Renal pelvis (tissue), 12 donors: ENCODE measurements around the gene LAG3. TPM values are rescaled to one million over a fixed set of nuclear protein-coding genes. Genes with fewer than 3 reads are reported as not detected.
A peak's percentile ranks its signal among the peaks of the same experiment; 100 is the strongest.
"Not testable (repeated sequence)": the region's sequence is repeated elsewhere in the genome, so short reads cannot be mapped to it uniquely, and the experiment has no call there.

Experiments used
- DNase-seq: peaks from one replicate; pipeline ENCODE4 v3.0.0-alpha.2; 2013
- long read RNA-seq, 16 experiments: transcript quantifications; one replicate each; lab custom pipeline, GENCODE V29; 2026
- polyA plus RNA-seq, 3 donors: library from polyadenylated mRNA; unstranded; fragments of 120-200 nt; gene quantifications; one replicate each; pipeline ENCODE4 v1.2.1, GENCODE V29; 2013; ENCODE audit not compliant: insufficient read length in 3 of 3

The LAG3 gene
- 1 to 10 TPM; 1.1 to 2.0 (median 1.4) TPM for polyA plus RNA-seq
- long read RNA-seq, donor 1, result 0 reads
- long read RNA-seq, donor 2, result 0 reads
- long read RNA-seq, donor 3, result 0 reads
- long read RNA-seq, donor 4, result 0 reads
- long read RNA-seq, donor 5, result 0 reads
- long read RNA-seq, donor 6, result 0 reads
- long read RNA-seq, donor 7, result 0 reads
- long read RNA-seq, donor 8, result 0 reads
- long read RNA-seq, donor 9, result 0 reads
- long read RNA-seq, donor 10, result 0 reads
- long read RNA-seq, donor 11, result 0 reads
- long read RNA-seq, donor 12, result 0 reads
- long read RNA-seq, donor 13, result 0 reads
- long read RNA-seq, donor 14, result 0 reads
- long read RNA-seq, donor 15, result 0 reads
- long read RNA-seq, donor 16, result 0 reads

DNA sequence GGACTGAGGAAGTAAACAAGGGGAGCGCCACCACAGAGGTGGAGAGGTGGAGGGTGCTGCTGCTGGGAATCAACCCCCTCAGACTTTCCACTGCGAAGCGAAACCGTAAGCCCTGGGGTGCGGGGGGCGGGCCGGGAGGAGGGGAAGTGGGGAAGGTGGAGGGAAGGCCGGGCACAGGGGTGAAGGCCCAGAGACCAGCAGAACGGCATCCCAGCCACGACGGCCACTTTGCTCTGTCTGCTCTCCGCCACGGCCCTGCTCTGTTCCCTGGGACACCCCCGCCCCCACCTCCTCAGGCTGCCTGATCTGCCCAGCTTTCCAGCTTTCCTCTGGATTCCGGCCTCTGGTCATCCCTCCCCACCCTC, at the start of gene LAG3:
LAG3 (plus strand) TSS at position 190 of the 365 bp plus-strand sequence. CDS start 333 bp downstream, outside the sequence.
- DNase-seq, result no peak

DNA sequence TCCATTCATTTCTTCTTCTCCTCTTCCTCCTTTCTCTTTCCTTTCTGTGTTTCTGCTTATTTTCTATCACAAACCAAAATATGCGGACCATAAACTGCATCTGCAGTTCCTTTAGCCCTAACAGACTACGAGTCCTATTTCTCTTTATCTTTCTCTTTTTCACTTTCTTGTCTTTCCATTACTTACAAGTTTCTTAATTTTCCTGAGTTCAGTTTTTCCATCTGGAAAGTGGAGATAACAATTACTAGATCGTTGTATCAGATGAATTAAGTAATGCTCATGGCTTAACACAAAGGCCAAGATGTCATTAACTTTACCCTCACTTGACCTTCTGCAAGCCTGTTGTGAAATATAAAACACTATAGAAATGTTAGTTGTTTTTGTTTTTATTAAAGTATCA, 49.5 kb upstream of the LAG3 start:
- no peak for DNase-seq

DNA sequence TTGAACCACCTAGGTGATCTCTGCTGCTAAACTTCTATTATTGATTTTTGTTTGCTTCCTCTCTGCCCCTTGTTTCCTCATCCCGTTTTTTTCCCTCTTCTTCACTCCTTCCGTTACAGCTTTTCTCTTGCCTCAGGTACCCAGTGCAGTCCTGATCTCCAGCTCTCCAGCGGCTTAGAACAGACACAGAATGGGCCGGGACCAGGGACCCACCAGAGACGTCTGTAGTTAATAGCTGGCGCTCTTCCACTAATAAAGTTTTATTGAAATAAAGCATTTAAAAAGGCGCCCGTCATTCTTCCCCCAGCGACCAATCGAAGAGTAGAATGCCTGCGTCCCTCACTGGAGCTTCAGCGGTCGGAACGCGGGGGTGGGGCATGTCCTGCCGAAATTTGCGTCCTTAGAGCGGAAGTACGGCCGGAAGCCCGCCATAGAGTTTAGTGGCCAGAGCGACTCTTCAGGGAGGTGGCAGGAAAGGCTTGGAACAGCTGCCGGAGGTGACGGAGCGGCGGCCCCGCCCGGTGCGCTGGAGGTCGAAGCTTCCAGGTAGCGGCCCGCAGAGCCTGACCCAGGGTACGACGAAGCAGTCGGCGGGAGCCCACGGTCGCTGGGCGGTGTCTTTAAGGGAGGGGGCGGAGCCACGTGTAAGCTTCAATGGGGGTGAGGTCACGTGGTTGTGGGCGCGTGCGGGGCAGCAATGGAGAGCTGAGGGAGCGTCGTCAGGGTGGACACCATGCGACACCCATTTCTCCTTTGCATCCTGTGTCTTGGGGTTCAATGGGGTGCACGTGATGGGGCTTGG, 48.5 kb upstream of the LAG3 start, which contains the start of gene COPS7A:
COPS7A (plus strand) TSS at position 440 of the 802 bp plus-strand sequence. CDS start 611 bp downstream, outside the sequence.
- peak; percentile 98 for DNase-seq

- peak; percentile 10 for DNase-seq
These were observed 47.9 kb upstream of the LAG3 start for GRCh38 chr12:6724409-6724797.

GRCh38 chr12:6725350-6725749, 47.0 kb upstream of the LAG3 start:
- DNase-seq, result no peak

DNA sequence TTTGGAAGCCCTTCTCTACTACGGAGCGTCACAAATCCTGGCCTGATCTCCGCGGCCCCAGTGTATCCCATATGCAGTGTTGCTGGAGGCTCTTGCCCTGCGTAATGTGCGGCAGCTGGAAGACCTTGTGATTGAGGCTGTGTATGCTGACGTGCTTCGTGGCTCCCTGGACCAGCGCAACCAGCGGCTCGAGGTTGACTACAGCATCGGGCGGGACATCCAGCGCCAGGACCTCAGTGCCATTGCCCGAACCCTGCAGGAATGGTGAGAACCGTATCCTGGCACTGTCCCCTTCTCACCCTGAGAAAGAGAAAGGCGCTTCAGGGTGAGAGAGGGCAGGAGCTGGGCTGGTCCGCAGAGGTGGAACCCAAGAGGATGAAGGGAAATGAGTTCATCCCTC, 43.1 kb upstream of the LAG3 start:
- DNase-seq, result no peak

DNA sequence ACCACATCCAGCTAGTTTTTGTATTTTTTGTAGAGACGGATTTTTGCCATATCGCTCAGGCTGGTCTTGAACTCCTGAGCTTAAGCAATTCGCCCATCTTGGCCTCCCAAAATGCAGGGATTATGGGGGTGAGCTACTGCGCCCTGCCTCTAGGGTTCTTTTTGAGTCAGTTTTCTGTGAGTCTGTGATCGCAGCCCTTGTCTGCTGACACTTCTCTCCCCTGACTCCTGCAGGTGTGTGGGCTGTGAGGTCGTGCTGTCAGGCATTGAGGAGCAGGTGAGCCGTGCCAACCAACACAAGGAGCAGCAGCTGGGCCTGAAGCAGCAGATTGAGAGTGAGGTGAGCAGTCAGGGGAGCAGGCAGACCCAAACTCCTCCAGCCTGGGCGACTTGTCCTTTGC, 42.2 kb upstream of the LAG3 start:
- DNase-seq, result no peak

GRCh38 chr12:6734506-6735387, 37.6 kb upstream of the LAG3 start:
- no peak for DNase-seq

- peak; percentile 57 for DNase-seq
These were observed 36.7 kb upstream of the LAG3 start for GRCh38 chr12:6735448-6736191.

- no peak for DNase-seq
These were observed 35.6 kb upstream of the LAG3 start for GRCh38 chr12:6736754-6737153.

DNA sequence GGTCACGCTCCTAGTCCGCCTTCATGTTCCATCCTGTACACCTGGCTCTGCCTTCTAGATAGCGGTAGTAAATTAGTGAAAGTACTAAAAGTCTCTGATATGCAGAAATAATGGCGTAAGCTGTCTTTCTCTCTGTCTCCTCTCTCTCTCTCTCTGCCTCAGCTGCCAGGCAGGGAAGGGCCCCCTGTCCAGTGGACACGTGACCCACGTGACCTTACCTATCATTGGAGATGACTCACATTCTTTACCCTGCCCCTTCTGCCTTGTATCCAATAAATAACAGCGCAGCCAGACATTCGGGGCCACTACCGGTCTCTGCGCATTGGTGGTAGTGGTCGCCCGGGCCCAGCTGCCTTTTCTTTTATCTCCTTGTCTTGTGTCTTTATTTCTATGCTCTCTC, 30.2 kb upstream of the LAG3 start:
- DNase-seq, result not testable (repeated sequence)

DNA sequence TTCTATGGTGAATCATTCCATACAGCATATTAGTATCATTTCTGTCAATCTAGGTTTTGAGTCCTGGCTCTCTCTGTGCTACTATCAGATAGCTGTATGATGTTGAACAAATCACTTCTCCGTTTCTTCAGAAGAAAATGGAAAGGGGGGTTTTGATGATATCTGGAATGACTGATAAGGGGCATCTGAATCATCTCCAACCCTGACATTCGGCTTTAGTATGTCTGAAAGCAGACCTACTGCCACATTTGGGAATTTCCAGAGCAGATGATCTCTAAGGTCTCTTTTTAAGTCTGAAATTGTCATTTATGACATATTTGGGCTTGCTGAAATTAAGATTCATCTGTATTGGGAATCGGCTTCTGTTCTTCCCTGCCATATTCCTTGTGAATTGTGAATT, 29.5 kb upstream of the LAG3 start:
- no peak for DNase-seq

- not testable (repeated sequence) for DNase-seq
These were observed 29.0 kb upstream of the LAG3 start for GRCh38 chr12:6743300-6743699.

GRCh38 chr12:6745741-6746525, 26.4 kb upstream of the LAG3 start:
- no peak for DNase-seq

DNA sequence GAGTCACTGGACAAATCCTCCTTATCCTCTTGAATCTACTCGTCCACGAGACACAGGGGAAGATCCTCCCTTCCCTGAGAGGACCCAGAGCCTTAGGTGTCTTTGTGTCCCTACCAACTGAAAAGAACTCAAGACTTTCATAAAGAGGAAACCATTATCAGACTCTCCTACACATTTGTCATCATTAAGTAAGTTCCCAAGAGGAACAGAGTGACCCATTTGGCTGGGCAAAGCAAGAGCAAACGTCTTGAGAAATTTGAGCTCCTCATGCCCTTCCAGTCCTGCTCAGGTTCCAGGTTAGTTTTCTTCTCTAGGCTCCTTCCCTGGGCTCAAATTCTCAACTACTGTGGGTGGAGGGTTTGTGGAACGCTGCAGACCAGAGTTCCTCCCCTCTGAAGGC, 25.1 kb upstream of the LAG3 start:
- no peak for DNase-seq

DNA sequence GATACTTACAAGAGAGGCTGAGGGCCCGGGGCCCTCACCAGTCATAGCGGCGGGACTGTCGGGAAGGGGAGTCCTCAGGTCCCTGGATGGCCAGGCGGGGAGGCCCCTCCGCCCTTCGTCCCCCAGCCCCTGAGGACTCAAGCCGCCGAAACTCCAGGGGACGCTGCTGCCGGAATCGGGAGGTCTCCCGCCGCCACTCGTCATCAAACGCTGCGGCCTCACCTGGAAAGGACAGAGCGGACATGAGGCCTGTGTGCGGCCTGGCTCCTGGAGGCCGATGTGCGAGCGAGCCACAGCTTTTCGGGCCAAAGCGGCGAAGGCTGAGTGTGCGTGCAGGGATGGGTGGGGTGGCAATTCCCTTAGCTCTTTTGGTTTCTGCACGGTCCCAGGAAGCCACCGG, 23.6 kb upstream of the LAG3 start:
- DNase-seq, result no peak

DNA sequence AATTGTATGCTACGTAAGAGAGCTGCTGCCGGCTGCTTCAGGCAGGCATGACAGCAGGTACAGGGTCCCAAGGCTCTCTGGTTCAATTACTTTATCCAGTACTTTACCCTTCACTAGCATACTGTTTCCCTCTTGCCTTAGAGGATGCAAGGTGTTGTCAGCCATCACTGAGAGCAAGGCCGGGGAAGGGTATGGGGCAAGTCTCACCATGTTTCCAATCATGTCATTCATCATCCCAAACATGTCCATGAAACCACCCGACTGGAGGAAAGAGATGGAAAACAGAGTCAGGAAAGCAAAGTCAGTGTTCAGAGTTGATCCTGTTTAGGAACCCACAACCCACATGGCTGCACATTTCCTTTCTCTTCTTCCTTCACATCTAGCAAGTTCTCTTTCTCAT, 21.8 kb upstream of the LAG3 start:
- DNase-seq, result no peak

DNA sequence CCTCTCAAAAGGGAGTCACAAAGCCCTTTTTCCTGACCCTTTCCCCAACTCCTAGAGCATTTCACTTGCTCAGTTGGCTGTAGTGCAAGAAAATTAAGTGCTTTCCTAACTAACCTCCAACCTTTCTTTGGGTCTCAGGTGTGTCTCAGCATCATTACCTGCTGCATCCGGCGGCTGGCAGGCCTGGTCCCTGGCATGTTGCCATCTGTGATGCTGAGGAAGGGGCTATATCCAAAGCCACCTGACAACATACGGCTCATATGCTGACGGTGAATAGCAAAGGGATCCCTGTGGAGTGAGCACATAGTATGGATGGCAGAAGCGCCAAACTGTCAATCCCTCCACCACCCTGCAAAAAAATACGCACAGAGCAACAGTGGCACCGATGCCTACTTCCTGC, 20.6 kb upstream of the LAG3 start:
- no peak for DNase-seq

DNA sequence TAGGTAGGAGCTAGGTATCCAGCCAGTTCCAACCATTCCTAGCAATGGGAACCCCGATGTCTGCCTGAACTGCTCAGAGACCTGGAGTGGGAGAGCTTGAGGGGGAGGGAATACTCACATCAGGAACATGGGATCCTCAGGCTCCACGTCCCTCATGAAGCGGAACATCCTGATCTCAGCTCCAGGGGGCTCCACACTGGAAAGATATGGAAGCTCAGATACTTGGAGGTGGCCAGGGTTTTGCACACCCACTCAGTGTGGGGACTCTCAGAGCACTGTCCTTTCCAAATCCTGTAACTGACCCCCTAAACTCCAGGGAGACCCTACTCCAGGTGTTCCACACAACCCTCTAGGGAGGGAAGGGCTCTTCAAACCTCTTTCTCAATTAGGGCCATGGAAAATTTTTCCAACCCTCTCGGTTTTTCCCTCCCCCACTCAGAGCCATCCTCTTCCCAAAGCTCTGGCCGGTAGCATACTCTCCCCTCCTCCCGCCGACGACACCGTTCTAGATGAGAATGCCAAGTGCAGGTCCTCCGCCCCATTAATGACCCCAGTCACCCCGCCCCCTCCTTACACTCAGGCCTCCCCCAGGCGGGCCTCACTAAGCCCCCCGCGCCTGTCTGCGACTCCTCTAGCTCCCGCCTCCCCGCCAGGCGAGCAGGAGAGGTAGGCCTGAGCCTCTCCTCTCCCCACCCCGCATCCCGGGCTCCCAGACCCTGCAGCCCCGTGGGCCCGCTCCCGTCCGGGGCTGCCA, 20.0 kb upstream of the LAG3 start:
- no peak for DNase-seq
